HL-60 (cell line): Measurements from ENCODE around the gene SOX8.

ENCODE experiments used
- DNase-seq, 2 experiments: peaks; one replicate each; pipeline ENCODE4 v3.0.0-alpha.2; 2010 to 2020; ENCODE audit warnings: low read depth in 1 of 2, low spot score in 1 of 2
- H3K27ac ChIP-seq: fragments of 250-450 bp; sonication (Bioruptor Pico); replicated peaks from 2 replicates; pipeline ENCODE4 v1.5.1; 2020; ENCODE audit warnings: mild to moderate bottlenecking, moderate library complexity
- H3K27me3 ChIP-seq: fragments of 250-450 bp; sonication (Bioruptor Pico); 2 replicates; pipeline ENCODE4 v1.5.1; 2021; ENCODE audit warnings: mild to moderate bottlenecking, moderate library complexity; ENCODE audit not compliant: insufficient read depth, poor library complexity, severe bottlenecking
- H3K4me3 ChIP-seq: replicated peaks from 2 replicates; pipeline ENCODE4 v1.5.1; 2011; ENCODE audit warnings: mild to moderate bottlenecking, control low read depth, low read length; ENCODE audit not compliant: insufficient read depth
- CTCF ChIP-seq: IDR thresholded peaks from one replicate; pipeline ENCODE4 v1.5.1; 2011; ENCODE audit warnings: low read length, control low read depth, inconsistent platforms; ENCODE audit not compliant: insufficient read depth
- GABPA ChIP-seq: IDR thresholded peaks from 2 replicates; pipeline ENCODE4 v1.6.1; 2012; ENCODE audit warnings: low read depth
- POLR2AphosphoS5 ChIP-seq: IDR thresholded peaks from 2 replicates; pipeline ENCODE4 v1.6.1; 2012; ENCODE audit warnings: low read depth
- REST ChIP-seq: IDR thresholded peaks from 2 replicates; pipeline ENCODE4 v1.6.1; 2012; ENCODE audit warnings: low read depth; ENCODE audit not compliant: insufficient replicate concordance
- SPI1 ChIP-seq: IDR thresholded peaks from 2 replicates; pipeline ENCODE4 v1.6.1; 2012; ENCODE audit warnings: low read depth, mild to moderate bottlenecking, borderline replicate concordance

SOX8 gene

DNA sequence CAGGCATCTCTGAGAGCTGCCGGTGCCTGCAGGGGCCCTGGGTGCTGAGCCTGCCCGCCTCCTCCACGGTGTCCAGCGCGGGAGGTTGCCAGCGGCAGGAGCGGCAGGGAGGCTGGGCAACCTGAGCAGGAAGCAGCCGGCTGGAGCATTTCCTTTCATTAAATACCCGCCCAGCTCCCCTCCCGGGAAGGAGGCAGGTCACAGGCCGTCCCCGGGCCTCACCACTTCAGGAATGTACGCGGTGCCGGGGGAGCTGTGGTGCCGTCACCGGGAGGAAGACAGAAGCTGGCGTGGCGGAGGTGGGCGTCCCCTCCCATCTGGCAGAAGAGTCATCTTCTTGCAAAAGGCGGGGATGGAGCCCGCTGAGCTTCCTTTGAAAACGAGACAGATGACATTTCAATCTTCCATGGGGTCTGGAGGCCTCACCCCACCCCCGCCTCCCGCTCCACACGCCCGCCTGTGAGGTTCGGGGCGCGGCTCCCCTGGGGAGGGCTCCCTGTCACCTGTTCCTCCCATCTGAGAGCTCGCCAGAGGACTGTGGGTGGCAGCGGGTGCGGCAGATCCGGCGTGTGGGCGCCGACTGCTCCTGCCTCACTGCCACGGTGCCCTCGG lies 16.0 kb downstream of the SOX8 start:
- no peak for TF ChIP-seq POLR2AphosphoS5
- TF ChIP-seq GABPA = no peak
- no peak for TF ChIP-seq SPI1
- H3K27ac ChIP-seq = no peak overlapping the region
- no peak for DNase-seq
- H3K27me3 ChIP-seq = peaks cover 11% of the 10 kb centered on the region
- H3K4me3 ChIP-seq = no peak overlapping the region

DNA sequence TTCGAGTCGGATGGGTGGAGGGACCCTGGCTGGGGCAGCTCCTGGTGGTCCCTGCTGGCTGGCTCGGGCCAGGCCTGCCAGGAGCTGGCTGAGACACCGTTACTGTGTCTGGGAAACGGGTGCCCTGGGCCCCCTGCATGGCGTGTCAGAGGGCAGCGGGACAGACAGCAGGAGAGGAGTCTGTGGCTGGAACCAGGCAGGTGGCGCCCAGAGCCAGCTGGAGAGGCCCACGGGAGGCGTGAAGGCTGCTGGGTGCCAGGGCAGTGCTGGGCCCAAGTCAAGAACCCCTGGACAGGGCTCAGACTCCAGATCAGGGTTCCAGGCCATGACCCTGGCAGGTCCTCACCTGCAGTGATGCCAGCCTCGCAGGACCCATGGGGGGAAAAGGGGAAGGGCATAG lies 16.6 kb downstream of the SOX8 start:
- Histone ChIP-seq H3K27ac (no peak overlapping the region), H3K4me3 (no peak overlapping the region), H3K27me3 (peaks cover 11% of the 10 kb centered on the region)
- no peak for DNase-seq
- TF ChIP-seq SPI1 (no peak), POLR2AphosphoS5 (no peak), CTCF (no peak), REST (no peak), GABPA (no peak)

- Histone ChIP-seq H3K27ac (no peak overlapping the region), H3K27me3 (peaks cover 11% of the 10 kb centered on the region), H3K4me3 (no peak overlapping the region)
- TF ChIP-seq SPI1 (no peak), CTCF (no peak), GABPA (no peak), REST (no peak), POLR2AphosphoS5 (no peak)
- DNase-seq = no peak
Measured at GRCh38 chr16:998615-999014, 17.0 kb downstream of the SOX8 start.

- Histone ChIP-seq H3K27me3 (peaks cover 11% of the 10 kb centered on the region), H3K27ac (no peak overlapping the region), H3K4me3 (no peak overlapping the region)
- DNase-seq = no peak
- no peak for TF ChIP-seq REST
- no peak for TF ChIP-seq SPI1
- no peak for TF ChIP-seq GABPA
- TF ChIP-seq CTCF = no peak
- TF ChIP-seq POLR2AphosphoS5 = no peak
Measured at GRCh38 chr16:999677-1000076, 18.1 kb downstream of the SOX8 start.
